HepG2 (cell line): ENCODE measurements around the gene CLEC20A.

Experiments
- BCL6 ChIP-seq: IDR thresholded peaks from 2 replicates; pipeline ENCODE4 v1.6.1; 2016; ENCODE audit warnings: missing genetic modification reagents, missing compliant biosample characterization
- CBX5 ChIP-seq: sonication (generic); formaldehyde crosslinking; IDR thresholded peaks from 2 replicates; pipeline ENCODE4 v1.4.0; 2020; ENCODE audit warnings: missing genetic modification reagents, borderline replicate concordance
- CEBPB ChIP-seq: IDR thresholded peaks from 2 replicates; pipeline ENCODE4 v1.6.1; 2011; ENCODE audit warnings: low read depth, low read length, improper control_type of control experiment, borderline replicate concordance
- DPF2 ChIP-seq: sonication (generic); formaldehyde crosslinking; IDR thresholded peaks from 2 replicates; pipeline ENCODE4 v1.4.0; 2020; ENCODE audit warnings: mild to moderate bottlenecking, low read depth, missing genetic modification reagents, borderline replicate concordance
- EP300 ChIP-seq, 3 experiments: sonication (generic) in 1 of 3; formaldehyde crosslinking in 1 of 3; IDR thresholded peaks; 2 replicates each; pipeline versions ENCODE4 v1.5.1 to v1.6.1; 2011 to 2020; ENCODE audit warnings: low read depth in 2 of 3, low read length in 2 of 3, borderline replicate concordance in 1 of 3, improper control_type of control experiment in 1 of 3, mild to moderate bottlenecking in 1 of 3, missing genetic modification reagents in 1 of 3, moderate library complexity in 1 of 3
- MIXL1 ChIP-seq: IDR thresholded peaks from 2 replicates; pipeline ENCODE4 v1.6.1; 2016
- NFKB2 ChIP-seq: sonication (generic); formaldehyde crosslinking; IDR thresholded peaks from 2 replicates; pipeline ENCODE4 v1.4.0; 2020; ENCODE audit warnings: missing genetic modification reagents, borderline replicate concordance
- SOX6 ChIP-seq, 2 experiments: fragments of 450-650 bp in 1 of 2; sonication (generic) in 1 of 2; formaldehyde crosslinking in 1 of 2; IDR thresholded peaks; 2 replicates each; pipeline versions ENCODE4 v1.4.0 to v1.6.1; 2017 to 2020; ENCODE audit warnings: antibody characterized with exemption in 1 of 2, mild to moderate bottlenecking in 1 of 2, missing genetic modification reagents in 1 of 2
- ZNF879 ChIP-seq: sonication (generic); formaldehyde crosslinking; IDR thresholded peaks from 2 replicates; pipeline ENCODE4 v1.8.1; 2023; ENCODE audit warnings: missing genetic modification reagents
- TF ChIP-seq, protein P1 (sequence below): sonication (generic); formaldehyde crosslinking; conservative IDR thresholded peaks from 2 replicates; pipeline ENCODE4 v1.8.1; 2023; ENCODE audit warnings: missing genetic modification reagents
- TF ChIP-seq, protein P2 (sequence below): sonication (generic); formaldehyde crosslinking; IDR thresholded peaks from 2 replicates; pipeline ENCODE4 v1.4.0; 2020; ENCODE audit warnings: missing genetic modification reagents, borderline replicate concordance

DNA sequence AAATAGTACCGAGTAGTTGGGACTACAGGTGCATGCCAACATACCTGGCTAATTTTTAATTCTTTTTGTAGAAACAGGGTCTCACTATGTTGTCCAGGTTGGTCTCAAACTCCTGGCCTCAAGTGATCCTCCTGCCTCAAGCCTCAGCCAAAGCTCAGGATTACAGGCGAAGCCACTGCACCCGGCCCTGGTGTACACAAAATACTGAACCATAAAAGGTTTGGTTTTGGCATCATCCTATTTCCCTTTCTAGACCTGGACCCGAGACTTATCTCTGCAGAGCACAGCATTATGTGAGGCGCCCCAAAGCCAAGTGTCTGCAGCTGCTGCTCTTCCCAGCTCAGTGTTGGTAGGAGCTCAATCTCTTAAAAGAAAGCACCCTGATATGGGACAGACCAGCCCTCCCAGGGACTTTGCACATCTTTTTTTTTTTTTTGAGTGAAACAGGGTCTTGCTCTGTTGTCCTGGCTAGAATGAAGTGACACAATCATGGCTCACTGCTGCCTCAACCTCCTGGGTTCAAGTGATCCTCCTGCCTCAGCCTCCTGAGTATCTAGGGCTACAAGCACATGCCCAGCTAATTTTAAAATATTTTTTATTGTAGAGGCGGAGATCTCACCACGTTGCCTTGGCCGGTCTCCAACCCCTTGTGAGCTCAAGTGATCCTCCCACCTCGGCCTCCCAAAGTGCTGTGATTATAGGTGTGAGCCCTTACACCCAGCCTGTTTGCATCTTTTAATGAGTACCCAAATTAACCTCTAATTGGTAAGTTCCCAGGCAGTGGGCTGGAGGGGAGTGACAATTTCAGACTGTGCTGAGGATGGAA is 36.6 kb upstream of the CLEC20A start:
- TF ChIP-seq, protein P1, sequence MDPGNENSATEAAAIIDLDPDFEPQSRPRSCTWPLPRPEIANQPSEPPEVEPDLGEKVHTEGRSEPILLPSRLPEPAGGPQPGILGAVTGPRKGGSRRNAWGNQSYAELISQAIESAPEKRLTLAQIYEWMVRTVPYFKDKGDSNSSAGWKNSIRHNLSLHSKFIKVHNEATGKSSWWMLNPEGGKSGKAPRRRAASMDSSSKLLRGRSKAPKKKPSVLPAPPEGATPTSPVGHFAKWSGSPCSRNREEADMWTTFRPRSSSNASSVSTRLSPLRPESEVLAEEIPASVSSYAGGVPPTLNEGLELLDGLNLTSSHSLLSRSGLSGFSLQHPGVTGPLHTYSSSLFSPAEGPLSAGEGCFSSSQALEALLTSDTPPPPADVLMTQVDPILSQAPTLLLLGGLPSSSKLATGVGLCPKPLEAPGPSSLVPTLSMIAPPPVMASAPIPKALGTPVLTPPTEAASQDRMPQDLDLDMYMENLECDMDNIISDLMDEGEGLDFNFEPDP (CRISPR knock-in tag) = no peak
- TF ChIP-seq, protein P2, sequence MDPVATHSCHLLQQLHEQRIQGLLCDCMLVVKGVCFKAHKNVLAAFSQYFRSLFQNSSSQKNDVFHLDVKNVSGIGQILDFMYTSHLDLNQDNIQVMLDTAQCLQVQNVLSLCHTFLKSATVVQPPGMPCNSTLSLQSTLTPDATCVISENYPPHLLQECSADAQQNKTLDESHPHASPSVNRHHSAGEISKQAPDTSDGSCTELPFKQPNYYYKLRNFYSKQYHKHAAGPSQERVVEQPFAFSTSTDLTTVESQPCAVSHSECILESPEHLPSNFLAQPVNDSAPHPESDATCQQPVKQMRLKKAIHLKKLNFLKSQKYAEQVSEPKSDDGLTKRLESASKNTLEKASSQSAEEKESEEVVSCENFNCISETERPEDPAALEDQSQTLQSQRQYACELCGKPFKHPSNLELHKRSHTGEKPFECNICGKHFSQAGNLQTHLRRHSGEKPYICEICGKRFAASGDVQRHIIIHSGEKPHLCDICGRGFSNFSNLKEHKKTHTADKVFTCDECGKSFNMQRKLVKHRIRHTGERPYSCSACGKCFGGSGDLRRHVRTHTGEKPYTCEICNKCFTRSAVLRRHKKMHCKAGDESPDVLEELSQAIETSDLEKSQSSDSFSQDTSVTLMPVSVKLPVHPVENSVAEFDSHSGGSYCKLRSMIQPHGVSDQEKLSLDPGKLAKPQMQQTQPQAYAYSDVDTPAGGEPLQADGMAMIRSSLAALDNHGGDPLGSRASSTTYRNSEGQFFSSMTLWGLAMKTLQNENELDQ (CRISPR knock-in tag) = no peak
- no peak for TF ChIP-seq DPF2 (CRISPR knock-in tag)
- no peak for TF ChIP-seq CEBPB
- TF ChIP-seq NFKB2 = no peak
- TF ChIP-seq SOX6 (IDR thresholded peaks at IDR 0.05) = no peak
- TF ChIP-seq SOX6 (CRISPR knock-in tag; IDR thresholded peaks at IDR 0.05) = no peak
- no peak for TF ChIP-seq CBX5 (CRISPR knock-in tag)
- no peak for TF ChIP-seq MIXL1 (CRISPR knock-in tag)
- TF ChIP-seq EP300 (IDR thresholded peaks at IDR 0.05; ENCODE audit: low read depth in 2 of 2, low read length in 2 of 2) = no peak
- TF ChIP-seq EP300 (CRISPR knock-in tag; IDR thresholded peaks at IDR 0.05; ENCODE audit: borderline replicate concordance) = no peak
- no peak for TF ChIP-seq ZNF879
- TF ChIP-seq BCL6 (CRISPR knock-in tag) = no peak
